WTC11 (cell line): ENCODE measurements around the gene P2RX2. TPM values are rescaled to one million over a fixed set of nuclear protein-coding genes. Genes with fewer than 3 reads are reported as not detected.

Experiments used
- ATAC-seq: fragments of 200-7000 bp; cut with Tn5 transposase; 2 replicates; pipeline ENCODE4 v1.10.0; 2021; ENCODE audit warnings: mild to moderate bottlenecking, moderate library complexity
- CTCF ChIA-PET: fragments of 300-600 bp; sonication (Branson Sonifier 250); formaldehyde crosslinking; loops from one replicate; lab custom pipeline; 2021; ENCODE audit warnings: antibody characterized with exemption; lab: Charles Lee
- POLR2A ChIA-PET: fragments of 350-600 bp; sonication (Branson Sonifier 250); formaldehyde crosslinking; loops from one replicate; lab custom pipeline; 2021; ENCODE audit warnings: antibody characterized with exemption; lab: Charles Lee
- DNase-seq: peaks from one replicate; pipeline ENCODE4 v3.0.0; 2021; ENCODE audit warnings: low spot score
- H3K27ac Mint-ChIP-seq: 2 replicates; pipeline ENCODE4 v1.8.0; 2021; ENCODE audit warnings: mixed read lengths
- H3K27me3 Mint-ChIP-seq: 2 replicates; pipeline ENCODE4 v1.8.0; 2021; ENCODE audit warnings: low read depth, mild to moderate bottlenecking, moderate library complexity, mixed read lengths
- H3K36me3 Mint-ChIP-seq: 2 replicates; pipeline ENCODE4 v1.8.0; 2021; ENCODE audit warnings: mixed read lengths
- H3K4me1 Mint-ChIP-seq: 2 replicates; pipeline ENCODE4 v1.8.0; 2022; ENCODE audit warnings: mixed read lengths
- H3K4me3 Mint-ChIP-seq: 2 replicates; pipeline ENCODE4 v1.8.0; 2021; ENCODE audit warnings: mild to moderate bottlenecking, moderate library complexity, mixed read lengths
- H3K9me3 Mint-ChIP-seq: 2 replicates; pipeline ENCODE4 v1.8.0; 2021; ENCODE audit warnings: mixed read lengths
- CBFB ChIP-seq: sonication (generic); formaldehyde crosslinking; IDR thresholded peaks from 2 replicates; pipeline ENCODE4 v1.8.1; 2022; ENCODE audit warnings: mild to moderate bottlenecking, low read depth, missing genetic modification reagents
- CREM ChIP-seq: sonication (generic); formaldehyde crosslinking; IDR thresholded peaks from 2 replicates; pipeline ENCODE4 v1.8.1; 2022; ENCODE audit warnings: mild to moderate bottlenecking, missing genetic modification reagents, moderate library complexity
- ESRRA ChIP-seq: sonication (generic); formaldehyde crosslinking; IDR thresholded peaks from 2 replicates; pipeline ENCODE4 v1.8.1; 2022; ENCODE audit warnings: mild to moderate bottlenecking, missing genetic modification reagents, borderline replicate concordance
- FOXJ3 ChIP-seq: sonication (generic); formaldehyde crosslinking; IDR thresholded peaks from 2 replicates; pipeline ENCODE4 v1.9.0; 2021; ENCODE audit warnings: missing genetic modification reagents, mild to moderate bottlenecking, borderline replicate concordance
- FOXK1 ChIP-seq: sonication (generic); formaldehyde crosslinking; IDR thresholded peaks from 2 replicates; pipeline ENCODE4 v1.8.0; 2022; ENCODE audit warnings: mild to moderate bottlenecking, moderate library complexity, missing genetic modification reagents
- FOXP1 ChIP-seq: sonication (generic); formaldehyde crosslinking; IDR thresholded peaks from 2 replicates; pipeline ENCODE4 v1.8.0; 2022; ENCODE audit warnings: missing genetic modification reagents, mild to moderate bottlenecking, moderate library complexity, borderline replicate concordance
- GRHL2 ChIP-seq: fragments of 250-450 bp; sonication (Bioruptor Pico); IDR thresholded peaks from 2 replicates; pipeline ENCODE4 v1.8.0; 2022; ENCODE audit warnings: mild to moderate bottlenecking, moderate library complexity; ENCODE audit not compliant: insufficient replicate concordance, severe bottlenecking
- GTF2I ChIP-seq: fragments of 250-450 bp; sonication (Bioruptor Pico); conservative IDR thresholded peaks from 2 replicates; pipeline ENCODE4 v1.4.0; 2021; ENCODE audit warnings: mild to moderate bottlenecking
- IRF1 ChIP-seq: sonication (generic); formaldehyde crosslinking; IDR thresholded peaks from 2 replicates; pipeline ENCODE4 v1.8.0; 2023; ENCODE audit warnings: missing genetic modification reagents
- JUN ChIP-seq: sonication (generic); formaldehyde crosslinking; IDR thresholded peaks from 2 replicates; pipeline ENCODE4 v1.8.0; 2023; ENCODE audit warnings: mild to moderate bottlenecking, missing genetic modification reagents
- KAT7 ChIP-seq: sonication (generic); formaldehyde crosslinking; IDR thresholded peaks from 2 replicates; pipeline ENCODE4 v1.8.1; 2023; ENCODE audit warnings: missing genetic modification reagents, mild to moderate bottlenecking, borderline replicate concordance
- MXD4 ChIP-seq: fragments of 250-450 bp; sonication (Bioruptor Pico); IDR thresholded peaks from 2 replicates; pipeline ENCODE4 v1.8.0; 2021; ENCODE audit warnings: mild to moderate bottlenecking, moderate library complexity, borderline replicate concordance
- MYBL2 ChIP-seq: sonication (generic); formaldehyde crosslinking; IDR thresholded peaks from 2 replicates; pipeline ENCODE4 v1.8.1; 2023; ENCODE audit warnings: mild to moderate bottlenecking, moderate library complexity, missing genetic modification reagents
- NFE2L1 ChIP-seq: sonication (generic); formaldehyde crosslinking; IDR thresholded peaks from 2 replicates; pipeline ENCODE4 v1.8.1; 2023; ENCODE audit warnings: missing genetic modification reagents
- NR1H2 ChIP-seq: sonication (generic); formaldehyde crosslinking; IDR thresholded peaks from 2 replicates; pipeline ENCODE4 v1.9.0; 2021; ENCODE audit warnings: mild to moderate bottlenecking, moderate library complexity, missing genetic modification reagents
- RORB ChIP-seq: fragments of 250-450 bp; sonication (Bioruptor Pico); IDR thresholded peaks from 2 replicates; pipeline ENCODE4 v1.9.0; 2021; ENCODE audit warnings: mild to moderate bottlenecking
- SMAD3 ChIP-seq: sonication (generic); formaldehyde crosslinking; IDR thresholded peaks from 2 replicates; pipeline ENCODE4 v1.8.0; 2022; ENCODE audit warnings: missing genetic modification reagents, mild to moderate bottlenecking, borderline replicate concordance
- SP1 ChIP-seq: sonication (generic); formaldehyde crosslinking; conservative IDR thresholded peaks from 2 replicates; pipeline ENCODE4 v1.8.1; 2022; ENCODE audit warnings: missing genetic modification reagents
- STAT6 ChIP-seq: sonication (generic); formaldehyde crosslinking; conservative IDR thresholded peaks from 2 replicates; pipeline ENCODE4 v1.8.1; 2023; ENCODE audit warnings: mild to moderate bottlenecking, low read depth, missing genetic modification reagents, moderate library complexity
- TCF7 ChIP-seq: sonication (generic); formaldehyde crosslinking; IDR thresholded peaks from 2 replicates; pipeline ENCODE4 v1.8.0; 2022; ENCODE audit warnings: mild to moderate bottlenecking, low read depth, missing genetic modification reagents, moderate library complexity
- TEAD4 ChIP-seq: sonication (generic); formaldehyde crosslinking; IDR thresholded peaks from 2 replicates; pipeline ENCODE4 v1.8.0; 2022; ENCODE audit warnings: mild to moderate bottlenecking, missing genetic modification reagents
- ZBTB21 ChIP-seq: sonication (generic); formaldehyde crosslinking; IDR thresholded peaks from 2 replicates; pipeline ENCODE4 v1.8.1; 2023; ENCODE audit warnings: mild to moderate bottlenecking, missing genetic modification reagents, borderline replicate concordance
- ZNF138 ChIP-seq: sonication (generic); formaldehyde crosslinking; conservative IDR thresholded peaks from 2 replicates; pipeline ENCODE4 v1.8.1; 2022; ENCODE audit warnings: mild to moderate bottlenecking, moderate library complexity, missing genetic modification reagents
- ZNF317 ChIP-seq: sonication (generic); formaldehyde crosslinking; IDR thresholded peaks from 2 replicates; pipeline ENCODE4 v1.8.1; 2023; ENCODE audit warnings: low read depth, mild to moderate bottlenecking, moderate library complexity, missing genetic modification reagents, borderline replicate concordance
- ZNF671 ChIP-seq: fragments of 250-450 bp; sonication (Bioruptor Pico); IDR thresholded peaks from 2 replicates; pipeline ENCODE4 v1.8.0; 2021; ENCODE audit warnings: mild to moderate bottlenecking
- total RNA-seq: library from RNA; stranded (reverse); gene quantifications from 3 replicates; pipeline ENCODE4 v1.2.3, GENCODE V29; 2021
- TF ChIP-seq, protein P1 (sequence below): fragments of 250-450 bp; sonication (Bioruptor Pico); conservative IDR thresholded peaks from 2 replicates; pipeline ENCODE4 v1.9.0; 2021; ENCODE audit warnings: mild to moderate bottlenecking
- TF ChIP-seq, protein P2 (sequence below): sonication (generic); formaldehyde crosslinking; IDR thresholded peaks from 2 replicates; pipeline ENCODE4 v1.8.0; 2022; ENCODE audit warnings: mild to moderate bottlenecking, missing genetic modification reagents
- TF ChIP-seq, protein P3 (sequence below): fragments of 250-450 bp; sonication (Bioruptor Pico); IDR thresholded peaks from 2 replicates; pipeline ENCODE4 v2.1.2; 2022; ENCODE audit warnings: mild to moderate bottlenecking, moderate library complexity

The P2RX2 gene
- total RNA-seq, 1 experiment from 2014 or later: 2.1 TPM

DNA sequence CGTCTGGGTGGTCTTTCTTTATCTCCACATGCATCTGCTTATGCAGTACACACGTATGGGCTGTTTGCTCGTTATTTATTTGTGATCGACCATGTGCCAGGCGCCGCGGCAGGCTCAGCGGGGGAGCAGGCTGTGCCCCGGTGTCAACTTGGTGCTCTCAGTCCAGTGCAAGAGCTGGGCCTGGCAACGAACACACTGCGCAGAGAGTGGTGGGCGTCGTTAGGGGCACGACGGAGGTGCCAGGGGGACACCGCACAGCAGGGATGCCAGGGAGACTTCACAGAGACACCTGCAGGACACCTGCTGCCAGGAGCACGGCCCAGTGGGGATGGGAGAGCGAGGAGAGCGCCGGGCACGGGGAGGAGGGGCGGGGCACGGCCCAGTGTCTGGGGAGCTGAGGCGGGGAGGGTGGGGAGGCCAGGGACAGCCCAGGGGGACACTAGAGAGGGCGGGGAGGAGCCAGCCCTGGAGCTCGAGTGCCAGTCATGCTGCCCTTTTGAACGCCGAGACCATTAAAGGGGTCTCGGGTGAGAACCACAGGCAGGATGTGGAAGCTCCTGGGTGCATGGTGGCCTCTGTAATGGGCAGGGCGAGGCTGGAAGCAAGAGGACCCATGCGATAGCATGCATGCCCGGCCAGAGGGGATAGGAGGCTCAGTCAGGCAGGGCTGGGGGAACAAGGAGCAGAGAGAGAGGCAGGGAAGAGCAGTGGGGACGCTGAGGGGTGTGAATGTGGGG lies 7.5 kb upstream of the P2RX2 start:
- H3K36me3 Mint-ChIP-seq: peaks cover 5% of the 10 kb centered on the region; the same call in 1 of the 2 replicates
- POLR2A ChIA-PET: interaction anchor here (1.4 kb wide), 1 partner anchor 45 kb away, joined by 3 read pairs; no protein-coding TSS in a partner anchor
- TF ChIP-seq FOXP1 (no peak), MYBL2 (no peak), SP1 (CRISPR knock-in tag) (no peak), TCF7 (CRISPR knock-in tag) (no peak), FOXK1 (no peak), GTF2I (CRISPR knock-in tag) (no peak), ZNF317 (CRISPR knock-in tag) (no peak), ZNF138 (CRISPR knock-in tag) (no peak), ZNF671 (CRISPR knock-in tag) (no peak), NFE2L1 (CRISPR knock-in tag) (no peak), ESRRA (CRISPR knock-in tag) (no peak), IRF1 (CRISPR knock-in tag) (no peak), JUN (CRISPR knock-in tag) (no peak), KAT7 (CRISPR knock-in tag) (no peak), FOXJ3 (CRISPR knock-in tag) (no peak)
- TF ChIP-seq, all 79 proteins: peak for 0
- DNase-seq: no peak
- no peak overlapping the region for H3K27ac Mint-ChIP-seq
- ATAC-seq: no peak
- peaks cover 99% of the 10 kb centered on the region for H3K27me3 Mint-ChIP-seq
- H3K4me1 Mint-ChIP-seq: no peaks in the 10 kb centered on the region
- peaks cover 12% of the 10 kb centered on the region for H3K9me3 Mint-ChIP-seq
- no peak overlapping the region for H3K4me3 Mint-ChIP-seq
- CTCF ChIA-PET: interaction anchor here (2.4 kb wide), 1 partner anchor 11 kb away, joined by 11 read pairs; no protein-coding TSS in a partner anchor

GRCh38 chr12:132611620-132612019 lies 7.0 kb upstream of the P2RX2 start:
- no peak for DNase-seq
- peaks cover 12% of the 10 kb centered on the region for H3K9me3 Mint-ChIP-seq
- no peak overlapping the region for H3K4me3 Mint-ChIP-seq
- peaks cover 6% of the 10 kb centered on the region; the same call in 1 of the 2 replicates for H3K36me3 Mint-ChIP-seq
- H3K27me3 Mint-ChIP-seq: peaks cover 99% of the 10 kb centered on the region
- no peaks in the 10 kb centered on the region for H3K4me1 Mint-ChIP-seq
- H3K27ac Mint-ChIP-seq: no peak overlapping the region
- POLR2A ChIA-PET: interaction anchor here (0.7 kb wide), 1 partner anchor 13 kb away, joined by 3 read pairs; no protein-coding TSS in a partner anchor
- no peak for ATAC-seq
- CTCF ChIA-PET: no interaction called here
- TF ChIP-seq RORB (CRISPR knock-in tag) (no peak), TEAD4 (CRISPR knock-in tag) (no peak), STAT6 (no peak), NR1H2 (CRISPR knock-in tag) (no peak), CREM (CRISPR knock-in tag) (no peak), GRHL2 (CRISPR knock-in tag) (no peak), SMAD3 (CRISPR knock-in tag) (no peak), CBFB (no peak), ZBTB21 (CRISPR knock-in tag) (no peak), MXD4 (no peak), ZNF671 (CRISPR knock-in tag) (no peak)
- TF ChIP-seq, protein P1, sequence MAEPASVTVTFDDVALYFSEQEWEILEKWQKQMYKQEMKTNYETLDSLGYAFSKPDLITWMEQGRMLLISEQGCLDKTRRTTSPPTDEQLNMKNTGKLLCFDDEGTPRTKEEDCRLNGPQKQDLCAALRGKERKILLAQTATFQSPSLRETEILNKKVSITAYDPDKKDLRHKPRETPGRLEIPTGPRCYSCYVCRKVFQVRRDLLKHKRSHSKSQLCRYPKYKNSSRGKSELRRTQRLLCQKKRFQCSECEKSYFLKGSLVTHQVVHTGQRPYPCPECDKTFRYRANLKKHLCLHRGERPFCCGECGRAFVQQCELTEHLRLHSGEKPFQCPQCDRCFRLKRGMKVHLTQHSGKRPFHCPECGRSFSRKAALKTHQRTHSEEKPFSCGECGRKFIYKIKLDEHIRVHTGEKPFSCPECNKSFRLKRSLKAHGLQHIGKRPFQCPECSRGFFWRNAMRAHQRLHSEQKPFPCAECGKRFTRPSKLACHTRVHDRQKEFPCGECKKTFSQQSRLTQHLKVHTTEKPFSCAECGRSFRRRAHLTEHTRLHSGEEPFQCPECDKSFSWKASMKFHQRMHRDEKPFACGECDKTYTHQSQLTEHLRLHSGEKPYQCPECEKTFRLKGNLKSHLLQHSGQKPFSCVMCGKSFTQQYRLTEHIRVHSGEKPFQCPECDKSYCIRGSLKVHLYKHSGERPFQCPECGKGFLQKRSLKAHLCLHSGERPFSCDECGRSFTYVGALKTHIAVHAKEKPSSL (CRISPR knock-in tag): no peak
- TF ChIP-seq, protein P2, sequence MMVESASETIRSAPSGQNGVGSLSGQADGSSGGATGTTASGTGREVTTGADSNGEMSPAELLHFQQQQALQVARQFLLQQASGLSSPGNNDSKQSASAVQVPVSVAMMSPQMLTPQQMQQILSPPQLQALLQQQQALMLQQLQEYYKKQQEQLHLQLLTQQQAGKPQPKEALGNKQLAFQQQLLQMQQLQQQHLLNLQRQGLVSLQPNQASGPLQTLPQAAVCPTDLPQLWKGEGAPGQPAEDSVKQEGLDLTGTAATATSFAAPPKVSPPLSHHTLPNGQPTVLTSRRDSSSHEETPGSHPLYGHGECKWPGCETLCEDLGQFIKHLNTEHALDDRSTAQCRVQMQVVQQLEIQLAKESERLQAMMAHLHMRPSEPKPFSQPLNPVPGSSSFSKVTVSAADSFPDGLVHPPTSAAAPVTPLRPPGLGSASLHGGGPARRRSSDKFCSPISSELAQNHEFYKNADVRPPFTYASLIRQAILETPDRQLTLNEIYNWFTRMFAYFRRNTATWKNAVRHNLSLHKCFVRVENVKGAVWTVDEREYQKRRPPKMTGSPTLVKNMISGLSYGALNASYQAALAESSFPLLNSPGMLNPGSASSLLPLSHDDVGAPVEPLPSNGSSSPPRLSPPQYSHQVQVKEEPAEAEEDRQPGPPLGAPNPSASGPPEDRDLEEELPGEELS: no peak
- TF ChIP-seq, protein P3, sequence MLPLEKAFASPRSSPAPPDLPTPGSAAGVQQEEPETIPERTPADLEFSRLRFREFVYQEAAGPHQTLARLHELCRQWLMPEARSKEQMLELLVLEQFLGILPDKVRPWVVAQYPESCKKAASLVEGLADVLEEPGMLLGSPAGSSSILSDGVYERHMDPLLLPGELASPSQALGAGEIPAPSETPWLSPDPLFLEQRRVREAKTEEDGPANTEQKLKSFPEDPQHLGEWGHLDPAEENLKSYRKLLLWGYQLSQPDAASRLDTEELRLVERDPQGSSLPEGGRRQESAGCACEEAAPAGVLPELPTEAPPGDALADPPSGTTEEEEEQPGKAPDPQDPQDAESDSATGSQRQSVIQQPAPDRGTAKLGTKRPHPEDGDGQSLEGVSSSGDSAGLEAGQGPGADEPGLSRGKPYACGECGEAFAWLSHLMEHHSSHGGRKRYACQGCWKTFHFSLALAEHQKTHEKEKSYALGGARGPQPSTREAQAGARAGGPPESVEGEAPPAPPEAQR (CRISPR knock-in tag): no peak
